ENCODE results near the gene SPTLC3. TPM values are rescaled to one million over a fixed set of nuclear protein-coding genes. Genes with fewer than 3 reads are reported as not detected.

The SPTLC3 gene
- total RNA-seq, 1 experiment from 2014 or later, result 0.03 TPM

GRCh38 chr20:13141546-13141945 lies 132.8 kb downstream of the SPTLC3 start:
- CTCF ChIA-PET, result no interaction called here
- in situ Hi-C loops (cut with HindIII; ENCODE audit: low pct_unique_long_range_greater_than_20kb, low sequenced_read_pairs) (no loop called here), intact Hi-C loops (cut with micrococcal nuclease; ENCODE audit: unreplicated experiment) (no loop called here)
- no peaks in the 10 kb centered on the region for H3K9me3 ChIP-seq (ENCODE audit: control insufficient read depth, insufficient read depth, low read depth, low read length)
- no peaks in the 10 kb centered on the region for H3K36me3 ChIP-seq (ENCODE audit: control insufficient read depth, insufficient read depth, low read length)
- TF ChIP-seq, protein P1, sequence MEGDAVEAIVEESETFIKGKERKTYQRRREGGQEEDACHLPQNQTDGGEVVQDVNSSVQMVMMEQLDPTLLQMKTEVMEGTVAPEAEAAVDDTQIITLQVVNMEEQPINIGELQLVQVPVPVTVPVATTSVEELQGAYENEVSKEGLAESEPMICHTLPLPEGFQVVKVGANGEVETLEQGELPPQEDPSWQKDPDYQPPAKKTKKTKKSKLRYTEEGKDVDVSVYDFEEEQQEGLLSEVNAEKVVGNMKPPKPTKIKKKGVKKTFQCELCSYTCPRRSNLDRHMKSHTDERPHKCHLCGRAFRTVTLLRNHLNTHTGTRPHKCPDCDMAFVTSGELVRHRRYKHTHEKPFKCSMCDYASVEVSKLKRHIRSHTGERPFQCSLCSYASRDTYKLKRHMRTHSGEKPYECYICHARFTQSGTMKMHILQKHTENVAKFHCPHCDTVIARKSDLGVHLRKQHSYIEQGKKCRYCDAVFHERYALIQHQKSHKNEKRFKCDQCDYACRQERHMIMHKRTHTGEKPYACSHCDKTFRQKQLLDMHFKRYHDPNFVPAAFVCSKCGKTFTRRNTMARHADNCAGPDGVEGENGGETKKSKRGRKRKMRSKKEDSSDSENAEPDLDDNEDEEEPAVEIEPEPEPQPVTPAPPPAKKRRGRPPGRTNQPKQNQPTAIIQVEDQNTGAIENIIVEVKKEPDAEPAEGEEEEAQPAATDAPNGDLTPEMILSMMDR (IDR thresholded peaks at IDR 0.05), result no peak
- H3K27me3 ChIP-seq (ENCODE audit: control insufficient read depth, insufficient read depth, low read length), result peaks cover 4% of the 10 kb centered on the region; the same call in 1 of the 2 replicates
- no peak overlapping the region for H3K4me3 ChIP-seq (ENCODE audit: low read depth in 2 of 2, low read length in 2 of 2)
- H3K27ac ChIP-seq (ENCODE audit: low read length), result no peak overlapping the region
- ATAC-seq, result no peak
- POLR2A ChIA-PET, result no interaction called here
- BruUV-seq (replicated peaks), result no TSS peak
- H3K4me1 ChIP-seq (ENCODE audit: control insufficient read depth, insufficient read depth, low read length), result no peaks in the 10 kb centered on the region
- DNase-seq (ENCODE audit: low read depth, low spot score), result no peak

GRCh38 chr20:13142143-13142542 lies 133.4 kb downstream of the SPTLC3 start:
- in situ Hi-C loops (cut with HindIII; ENCODE audit: low pct_unique_long_range_greater_than_20kb, low sequenced_read_pairs) (no loop called here), intact Hi-C loops (cut with micrococcal nuclease; ENCODE audit: unreplicated experiment) (no loop called here)
- ChIA-PET CTCF (no interaction called here), POLR2A (no interaction called here)
- Histone ChIP-seq H3K27ac (ENCODE audit: low read length) (no peak overlapping the region), H3K27me3 (ENCODE audit: control insufficient read depth, insufficient read depth, low read length) (0 out of 2 replicates have a peak, but pooled peaks cover 4% of the 10 kb centered on the region), H3K4me1 (ENCODE audit: control insufficient read depth, insufficient read depth, low read length) (no peaks in the 10 kb centered on the region), H3K9me3 (ENCODE audit: control insufficient read depth, insufficient read depth, low read depth, low read length) (no peaks in the 10 kb centered on the region), H3K4me3 (ENCODE audit: low read depth in 2 of 2, low read length in 2 of 2) (no peak overlapping the region), H3K36me3 (ENCODE audit: control insufficient read depth, insufficient read depth, low read length) (no peaks in the 10 kb centered on the region)
- DNase-seq (ENCODE audit: low read depth, low spot score) (no peak), ATAC-seq (no peak)
- BruUV-seq (replicated peaks), result no TSS peak
- TF ChIP-seq POLR2AphosphoS5 (IDR thresholded peaks at IDR 0.05; ENCODE audit: low read depth, low read length), result no peak
- TF ChIP-seq TCF7L2 (IDR thresholded peaks at IDR 0.05; ENCODE audit: low read depth, low read length), result no peak
- TF ChIP-seq, protein P2, sequence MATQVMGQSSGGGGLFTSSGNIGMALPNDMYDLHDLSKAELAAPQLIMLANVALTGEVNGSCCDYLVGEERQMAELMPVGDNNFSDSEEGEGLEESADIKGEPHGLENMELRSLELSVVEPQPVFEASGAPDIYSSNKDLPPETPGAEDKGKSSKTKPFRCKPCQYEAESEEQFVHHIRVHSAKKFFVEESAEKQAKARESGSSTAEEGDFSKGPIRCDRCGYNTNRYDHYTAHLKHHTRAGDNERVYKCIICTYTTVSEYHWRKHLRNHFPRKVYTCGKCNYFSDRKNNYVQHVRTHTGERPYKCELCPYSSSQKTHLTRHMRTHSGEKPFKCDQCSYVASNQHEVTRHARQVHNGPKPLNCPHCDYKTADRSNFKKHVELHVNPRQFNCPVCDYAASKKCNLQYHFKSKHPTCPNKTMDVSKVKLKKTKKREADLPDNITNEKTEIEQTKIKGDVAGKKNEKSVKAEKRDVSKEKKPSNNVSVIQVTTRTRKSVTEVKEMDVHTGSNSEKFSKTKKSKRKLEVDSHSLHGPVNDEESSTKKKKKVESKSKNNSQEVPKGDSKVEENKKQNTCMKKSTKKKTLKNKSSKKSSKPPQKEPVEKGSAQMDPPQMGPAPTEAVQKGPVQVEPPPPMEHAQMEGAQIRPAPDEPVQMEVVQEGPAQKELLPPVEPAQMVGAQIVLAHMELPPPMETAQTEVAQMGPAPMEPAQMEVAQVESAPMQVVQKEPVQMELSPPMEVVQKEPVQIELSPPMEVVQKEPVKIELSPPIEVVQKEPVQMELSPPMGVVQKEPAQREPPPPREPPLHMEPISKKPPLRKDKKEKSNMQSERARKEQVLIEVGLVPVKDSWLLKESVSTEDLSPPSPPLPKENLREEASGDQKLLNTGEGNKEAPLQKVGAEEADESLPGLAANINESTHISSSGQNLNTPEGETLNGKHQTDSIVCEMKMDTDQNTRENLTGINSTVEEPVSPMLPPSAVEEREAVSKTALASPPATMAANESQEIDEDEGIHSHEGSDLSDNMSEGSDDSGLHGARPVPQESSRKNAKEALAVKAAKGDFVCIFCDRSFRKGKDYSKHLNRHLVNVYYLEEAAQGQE (IDR thresholded peaks at IDR 0.05; ENCODE audit: insufficient read depth in 1 of 2, low read depth in 2 of 2, low read length in 1 of 2), result no peak
- TF ChIP-seq, protein P1 (IDR thresholded peaks at IDR 0.05), result no peak
- no peak for TF ChIP-seq SIN3A (IDR thresholded peaks at IDR 0.05; ENCODE audit: borderline replicate concordance, insufficient read depth, low read depth, low read length)
